ENCODE measurements around the gene KANK4. TPM values are rescaled to one million over a fixed set of nuclear protein-coding genes. Genes with fewer than 3 reads are reported as not detected.

KANK4 gene
- polyA plus RNA-seq, 1 experiment = not detected

DNA sequence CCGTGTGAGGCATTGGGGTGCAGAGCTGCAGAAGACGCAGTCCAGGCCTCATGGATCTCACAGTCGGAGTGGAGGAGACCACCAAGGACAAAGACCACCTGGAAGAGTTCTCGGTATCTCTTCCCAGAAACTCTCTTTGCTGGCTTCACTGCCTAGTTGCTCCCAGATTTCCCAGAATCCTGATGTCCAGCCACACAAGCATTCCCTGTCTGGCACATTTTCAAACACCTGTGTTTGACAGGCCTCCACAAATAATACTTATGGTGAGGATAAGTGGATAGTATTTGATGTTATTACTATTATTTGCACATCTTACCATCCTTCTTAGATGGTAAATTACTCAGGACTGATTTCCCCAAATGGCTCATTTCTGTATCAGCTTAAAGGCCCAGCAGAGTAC, 27.7 kb upstream of the KANK4 start:
- POLR2A ChIA-PET = no interaction called here
- Histone ChIP-seq H3K4me3 (ENCODE audit: low read depth, low read length) (no peak overlapping the region), H3K27ac (ENCODE audit: low read depth, low read length) (no peak overlapping the region), H3K27me3 (ENCODE audit: control insufficient read depth, insufficient read depth, low read length) (no peaks in the 10 kb centered on the region), H3K9me3 (ENCODE audit: control insufficient read depth, insufficient read depth, low read length) (no peaks in the 10 kb centered on the region)
- CTCF ChIA-PET = no interaction called here
- DNase-seq (ENCODE audit: low read depth, low spot score) = no peak
- TF ChIP-seq, protein P1, sequence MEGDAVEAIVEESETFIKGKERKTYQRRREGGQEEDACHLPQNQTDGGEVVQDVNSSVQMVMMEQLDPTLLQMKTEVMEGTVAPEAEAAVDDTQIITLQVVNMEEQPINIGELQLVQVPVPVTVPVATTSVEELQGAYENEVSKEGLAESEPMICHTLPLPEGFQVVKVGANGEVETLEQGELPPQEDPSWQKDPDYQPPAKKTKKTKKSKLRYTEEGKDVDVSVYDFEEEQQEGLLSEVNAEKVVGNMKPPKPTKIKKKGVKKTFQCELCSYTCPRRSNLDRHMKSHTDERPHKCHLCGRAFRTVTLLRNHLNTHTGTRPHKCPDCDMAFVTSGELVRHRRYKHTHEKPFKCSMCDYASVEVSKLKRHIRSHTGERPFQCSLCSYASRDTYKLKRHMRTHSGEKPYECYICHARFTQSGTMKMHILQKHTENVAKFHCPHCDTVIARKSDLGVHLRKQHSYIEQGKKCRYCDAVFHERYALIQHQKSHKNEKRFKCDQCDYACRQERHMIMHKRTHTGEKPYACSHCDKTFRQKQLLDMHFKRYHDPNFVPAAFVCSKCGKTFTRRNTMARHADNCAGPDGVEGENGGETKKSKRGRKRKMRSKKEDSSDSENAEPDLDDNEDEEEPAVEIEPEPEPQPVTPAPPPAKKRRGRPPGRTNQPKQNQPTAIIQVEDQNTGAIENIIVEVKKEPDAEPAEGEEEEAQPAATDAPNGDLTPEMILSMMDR (IDR thresholded peaks at IDR 0.05; ENCODE audit: low read depth, low read length) = no peak

DNA sequence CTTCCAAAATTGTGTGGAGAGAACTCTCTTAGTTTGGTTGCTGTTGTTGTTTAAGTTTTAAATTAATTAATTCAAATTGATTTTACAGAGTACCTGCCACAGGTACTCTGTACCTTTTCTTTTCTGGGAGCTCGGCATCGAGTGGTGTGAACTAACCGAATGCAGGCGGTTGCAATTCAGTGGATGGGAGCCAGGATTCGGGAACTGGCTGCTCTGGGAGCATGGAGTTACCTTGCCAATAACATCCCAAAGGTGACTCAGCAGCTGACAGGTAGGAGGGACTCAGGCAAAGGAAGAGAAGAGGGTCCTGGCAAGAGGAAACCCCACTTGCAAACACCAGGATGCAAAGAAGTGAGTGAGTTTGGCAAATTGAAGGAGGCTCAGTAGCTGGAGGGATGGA, 24.7 kb upstream of the KANK4 start:
- Histone ChIP-seq H3K9me3 (ENCODE audit: control insufficient read depth, insufficient read depth, low read length) (no peaks in the 10 kb centered on the region), H3K4me3 (ENCODE audit: low read depth, low read length) (no peak overlapping the region), H3K27me3 (ENCODE audit: control insufficient read depth, insufficient read depth, low read length) (no peaks in the 10 kb centered on the region), H3K27ac (ENCODE audit: low read depth, low read length) (no peak overlapping the region)
- no peak for DNase-seq (ENCODE audit: low read depth, low spot score)
- ChIA-PET CTCF (no interaction called here), POLR2A (no interaction called here)
- TF ChIP-seq, protein P1 (IDR thresholded peaks at IDR 0.05; ENCODE audit: low read depth, low read length) = no peak

DNA sequence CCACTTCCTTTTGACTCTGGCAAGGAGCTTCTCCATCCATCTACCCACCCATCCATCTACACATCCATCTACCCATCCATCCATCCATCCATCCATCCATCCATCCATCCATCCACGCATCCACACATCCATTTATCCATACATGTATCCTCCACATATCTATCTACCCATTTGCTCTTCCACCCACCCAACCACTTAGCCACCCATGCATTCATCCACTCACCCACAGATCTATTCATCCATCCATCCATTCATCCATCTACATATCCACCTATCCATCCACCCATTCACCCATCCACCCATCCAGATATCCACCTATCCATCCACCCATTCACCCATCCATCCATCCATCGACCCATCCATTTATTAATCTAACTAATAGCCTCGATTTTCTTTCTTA, 23.0 kb upstream of the KANK4 start:
- no peak overlapping the region for H3K27ac ChIP-seq (ENCODE audit: low read depth, low read length)
- DNase-seq (ENCODE audit: low read depth, low spot score) = no peak
- TF ChIP-seq, protein P1 (IDR thresholded peaks at IDR 0.05; ENCODE audit: low read depth, low read length) = no peak
- ChIA-PET CTCF (no interaction called here), POLR2A (no interaction called here)
- H3K9me3 ChIP-seq (ENCODE audit: control insufficient read depth, insufficient read depth, low read length) = no peaks in the 10 kb centered on the region
- no peaks in the 10 kb centered on the region for H3K27me3 ChIP-seq (ENCODE audit: control insufficient read depth, insufficient read depth, low read length)
- H3K4me3 ChIP-seq (ENCODE audit: low read depth, low read length) = no peak overlapping the region

DNA sequence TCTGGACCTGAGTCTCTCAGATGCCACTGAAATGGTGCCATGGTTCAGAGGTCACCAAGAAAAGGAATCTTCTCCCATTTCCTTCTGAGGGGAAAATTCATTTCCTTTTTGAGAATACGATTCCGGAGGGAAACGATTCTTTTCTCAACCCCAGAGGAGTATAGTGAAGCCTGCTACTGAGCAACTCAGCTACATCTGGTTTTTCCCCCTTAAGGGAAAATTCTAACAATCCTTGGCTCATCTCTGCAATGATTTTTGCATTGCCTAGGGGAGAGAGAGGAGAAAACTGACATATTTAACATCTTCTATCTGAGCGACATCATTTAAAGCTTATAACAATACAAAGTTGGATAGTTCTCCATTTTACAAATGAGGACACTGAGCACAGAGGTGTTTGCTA, 22.4 kb upstream of the KANK4 start:
- TF ChIP-seq, protein P1 (IDR thresholded peaks at IDR 0.05; ENCODE audit: low read depth, low read length) = no peak
- POLR2A ChIA-PET = no interaction called here
- DNase-seq (ENCODE audit: low read depth, low spot score) = no peak
- H3K27ac ChIP-seq (ENCODE audit: low read depth, low read length) = no peak overlapping the region
- no peaks in the 10 kb centered on the region for H3K9me3 ChIP-seq (ENCODE audit: control insufficient read depth, insufficient read depth, low read length)
- CTCF ChIA-PET = interaction anchor here (0.6 kb wide), 1 partner anchor 1688 kb away, joined by 3 read pairs; no protein-coding TSS in a partner anchor
- no peak overlapping the region for H3K4me3 ChIP-seq (ENCODE audit: low read depth, low read length)
- no peaks in the 10 kb centered on the region for H3K27me3 ChIP-seq (ENCODE audit: control insufficient read depth, insufficient read depth, low read length)

DNA sequence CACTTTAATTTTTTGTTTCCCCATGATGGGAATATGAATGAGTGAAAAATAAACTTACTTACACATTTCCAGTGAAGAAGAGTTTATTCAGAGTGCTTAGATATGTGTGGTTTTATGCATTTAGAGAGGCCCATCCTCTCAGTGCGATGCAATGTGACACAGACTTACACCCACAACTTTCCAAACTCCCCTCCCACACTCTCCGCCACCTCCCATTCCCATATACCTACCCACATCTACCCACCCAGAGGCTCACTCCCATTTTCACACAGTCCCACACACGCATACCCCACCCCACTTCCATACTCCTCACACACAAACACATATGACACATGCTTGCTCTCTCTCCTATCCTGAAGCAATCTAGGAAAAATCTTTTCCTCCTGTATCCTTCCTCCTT, 21.9 kb upstream of the KANK4 start:
- H3K27ac ChIP-seq (ENCODE audit: low read depth, low read length) = no peak overlapping the region
- H3K27me3 ChIP-seq (ENCODE audit: control insufficient read depth, insufficient read depth, low read length) = no peaks in the 10 kb centered on the region
- H3K4me3 ChIP-seq (ENCODE audit: low read depth, low read length) = no peak overlapping the region
- ChIA-PET CTCF (interaction anchor here (0.6 kb wide), 1 partner anchor 1687 kb away, joined by 3 read pairs; no protein-coding TSS in a partner anchor), POLR2A (no interaction called here)
- TF ChIP-seq, protein P1 (IDR thresholded peaks at IDR 0.05; ENCODE audit: low read depth, low read length) = no peak
- DNase-seq (ENCODE audit: low read depth, low spot score) = no peak
- H3K9me3 ChIP-seq (ENCODE audit: control insufficient read depth, insufficient read depth, low read length) = no peaks in the 10 kb centered on the region
